Parathyroid adenoma (tissue), 2 donors: ENCODE results near the gene C1orf216.

Experiments used
- H2AFZ ChIP-seq: fragments of 300-600 bp; sonication (generic); one replicate; pipeline ENCODE4 v1.7.0; 2017; ENCODE audit warnings: antibody characterized with exemption, mild to moderate bottlenecking
- H3K27ac ChIP-seq: fragments of 300-600 bp; sonication (generic); one replicate; pipeline ENCODE4 v1.7.0; 2017
- H3K27me3 ChIP-seq: fragments of 300-600 bp; sonication (generic); one replicate; pipeline ENCODE4 v1.7.0; 2017; ENCODE audit warnings: low read length; ENCODE audit not compliant: control insufficient read depth, insufficient read depth
- H3K36me3 ChIP-seq: fragments of 300-600 bp; sonication (generic); one replicate; pipeline ENCODE4 v1.7.0; 2017; ENCODE audit warnings: low read length; ENCODE audit not compliant: control insufficient read depth, insufficient read depth
- H3K4me1 ChIP-seq: fragments of 300-600 bp; sonication (generic); one replicate; pipeline ENCODE4 v1.7.0; 2017; ENCODE audit warnings: control low read depth
- H3K4me2 ChIP-seq: fragments of 300-600 bp; sonication (generic); one replicate; pipeline ENCODE4 v1.7.0; 2017; ENCODE audit warnings: low read length
- H3K4me3 ChIP-seq: fragments of 300-600 bp; sonication (generic); one replicate; pipeline ENCODE4 v1.7.0; 2017; ENCODE audit warnings: low read depth, low read length
- H3K79me2 ChIP-seq: fragments of 300-600 bp; sonication (generic); one replicate; pipeline ENCODE4 v1.7.0; 2017; ENCODE audit warnings: control low read depth
- H3K9ac ChIP-seq: fragments of 300-600 bp; sonication (generic); one replicate; pipeline ENCODE4 v1.7.0; 2017; ENCODE audit warnings: mild to moderate bottlenecking
- H3K9me3 ChIP-seq: fragments of 300-600 bp; sonication (generic); one replicate; pipeline ENCODE4 v1.7.0; 2017; ENCODE audit warnings: low read length; ENCODE audit not compliant: control insufficient read depth
- TF ChIP-seq, protein P1 (sequence below): fragments of 300-600 bp; sonication (generic); IDR thresholded peaks from one replicate; pipeline ENCODE4 v1.7.0; 2017; ENCODE audit warnings: antibody characterized with exemption, mild to moderate bottlenecking
- donor health status: primary hyperparathyroidism.

C1orf216 gene

GRCh38 chr1:35666916-35667315, 51.8 kb downstream of the C1orf216 start:
- no peak overlapping the region for H3K9ac ChIP-seq
- no peaks in the 10 kb centered on the region for H3K27me3 ChIP-seq
- no peak overlapping the region for H2AFZ ChIP-seq
- no peaks in the 10 kb centered on the region for H3K9me3 ChIP-seq
- no peak overlapping the region for H3K4me3 ChIP-seq
- H3K27ac ChIP-seq = no peak overlapping the region
- no peaks in the 10 kb centered on the region for H3K36me3 ChIP-seq
- H3K4me2 ChIP-seq = no peak overlapping the region
- no peaks in the 10 kb centered on the region for H3K79me2 ChIP-seq
- no peaks in the 10 kb centered on the region for H3K4me1 ChIP-seq
- TF ChIP-seq, protein P1, sequence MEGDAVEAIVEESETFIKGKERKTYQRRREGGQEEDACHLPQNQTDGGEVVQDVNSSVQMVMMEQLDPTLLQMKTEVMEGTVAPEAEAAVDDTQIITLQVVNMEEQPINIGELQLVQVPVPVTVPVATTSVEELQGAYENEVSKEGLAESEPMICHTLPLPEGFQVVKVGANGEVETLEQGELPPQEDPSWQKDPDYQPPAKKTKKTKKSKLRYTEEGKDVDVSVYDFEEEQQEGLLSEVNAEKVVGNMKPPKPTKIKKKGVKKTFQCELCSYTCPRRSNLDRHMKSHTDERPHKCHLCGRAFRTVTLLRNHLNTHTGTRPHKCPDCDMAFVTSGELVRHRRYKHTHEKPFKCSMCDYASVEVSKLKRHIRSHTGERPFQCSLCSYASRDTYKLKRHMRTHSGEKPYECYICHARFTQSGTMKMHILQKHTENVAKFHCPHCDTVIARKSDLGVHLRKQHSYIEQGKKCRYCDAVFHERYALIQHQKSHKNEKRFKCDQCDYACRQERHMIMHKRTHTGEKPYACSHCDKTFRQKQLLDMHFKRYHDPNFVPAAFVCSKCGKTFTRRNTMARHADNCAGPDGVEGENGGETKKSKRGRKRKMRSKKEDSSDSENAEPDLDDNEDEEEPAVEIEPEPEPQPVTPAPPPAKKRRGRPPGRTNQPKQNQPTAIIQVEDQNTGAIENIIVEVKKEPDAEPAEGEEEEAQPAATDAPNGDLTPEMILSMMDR = no peak

DNA sequence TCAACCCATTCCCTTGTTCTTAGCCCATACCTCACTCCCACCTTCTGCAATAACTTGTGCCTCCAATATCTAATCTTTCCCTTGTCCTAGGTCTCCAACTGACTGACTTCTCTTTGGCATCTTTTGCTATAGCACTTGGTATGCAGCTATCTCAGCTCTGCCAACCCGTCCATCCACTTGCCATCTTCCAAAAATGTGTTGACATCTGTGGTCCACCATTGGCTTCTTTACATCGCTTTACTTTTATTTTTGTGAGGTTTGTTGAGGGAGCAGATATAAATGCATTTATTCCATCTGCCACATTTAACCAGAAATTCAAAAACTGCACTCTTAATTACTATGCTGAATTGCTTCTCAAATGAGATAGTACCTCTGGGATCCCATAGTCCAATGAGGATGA, 52.5 kb downstream of the C1orf216 start:
- no peak overlapping the region for H3K27ac ChIP-seq
- no peaks in the 10 kb centered on the region for H3K4me1 ChIP-seq
- no peak overlapping the region for H2AFZ ChIP-seq
- H3K27me3 ChIP-seq = no peaks in the 10 kb centered on the region
- TF ChIP-seq, protein P1 = no peak
- no peaks in the 10 kb centered on the region for H3K9me3 ChIP-seq
- no peak overlapping the region for H3K4me3 ChIP-seq
- no peaks in the 10 kb centered on the region for H3K36me3 ChIP-seq
- no peak overlapping the region for H3K9ac ChIP-seq
- H3K4me2 ChIP-seq = no peak overlapping the region
- no peaks in the 10 kb centered on the region for H3K79me2 ChIP-seq
